ENCODE measurements around the gene TJP3.

The TJP3 gene

GRCh38 chr19:3783660-3784584 is 75.7 kb downstream of the TJP3 start:
- DNase-seq (ENCODE audit: extremely low spot score) = no peak
- CTCF ChIA-PET = interaction anchor here (1.0 to 1.5 kb wide), 2 partner anchors 21 to 38 kb away, joined by 3 to 4 read pairs; partner anchors contain the start of gene MRPL54
- POLR2A ChIA-PET = no interaction called here
- TF ChIP-seq CTCF (IDR thresholded peaks at IDR 0.05; ENCODE audit: control extremely low read depth, extremely low read depth, low read depth, missing control alignments) = peak; percentile 44

GRCh38 chr19:3784607-3785450 is 76.6 kb downstream of the TJP3 start:
- TF ChIP-seq CTCF (IDR thresholded peaks at IDR 0.05; ENCODE audit: control extremely low read depth, extremely low read depth, low read depth, missing control alignments) = no peak
- DNase-seq (ENCODE audit: extremely low spot score) = no peak
- CTCF ChIA-PET = interaction anchor here (0.7 to 1.5 kb wide), 2 partner anchors 22 to 38 kb away, joined by 3 to 4 read pairs; partner anchors contain the start of gene MRPL54
- POLR2A ChIA-PET = no interaction called here

- ChIA-PET CTCF (interaction anchor here (0.7 kb wide), 1 partner anchor 37 kb away, joined by 3 read pairs; no protein-coding TSS in a partner anchor), POLR2A (interaction anchor here (0.6 kb wide), 1 partner anchor 1616 kb away, joined by 6 read pairs; no protein-coding TSS in a partner anchor)
- TF ChIP-seq CTCF (IDR thresholded peaks at IDR 0.05; ENCODE audit: control extremely low read depth, extremely low read depth, low read depth, missing control alignments) = no peak
- DNase-seq (ENCODE audit: extremely low spot score) = no peak
Measured at GRCh38 chr19:3785451-3785937, 77.3 kb downstream of the TJP3 start.

- POLR2A ChIA-PET = interaction anchor here (0.5 to 0.6 kb wide), 2 partner anchors 20 to 1615 kb away, joined by 3 to 6 read pairs; no protein-coding TSS in a partner anchor
- peak; percentile 49 for DNase-seq (ENCODE audit: extremely low spot score)
- CTCF ChIA-PET = no interaction called here
- no peak for TF ChIP-seq CTCF (IDR thresholded peaks at IDR 0.05; ENCODE audit: control extremely low read depth, extremely low read depth, low read depth, missing control alignments)
Measured at GRCh38 chr19:3785938-3786824, 78.0 kb downstream of the TJP3 start, which contains the start of gene MATK. MATK (minus strand) TSS chr19:3786381; CDS start chr19:3785135, 1,246 bp downstream.

GRCh38 chr19:3788996-3789778 is 81.0 kb downstream of the TJP3 start:
- ChIA-PET CTCF (interaction anchor here (2.5 kb wide), 1 partner anchor 33 kb away, joined by 9 read pairs; no protein-coding TSS in a partner anchor), POLR2A (no interaction called here)
- no peak for DNase-seq (ENCODE audit: extremely low spot score)
- no peak for TF ChIP-seq CTCF (IDR thresholded peaks at IDR 0.05; ENCODE audit: control extremely low read depth, extremely low read depth, low read depth, missing control alignments)
